Ectodermal cell (in vitro differentiated cells): ENCODE data around the gene GPBAR1.

ENCODE experiments used
- H3K27ac ChIP-seq: 2 replicates; pipeline ENCODE4 v1.7.0; 2013; ENCODE audit warnings: mild to moderate bottlenecking, low read depth, low read length; ENCODE audit not compliant: insufficient read depth, poor library complexity, severe bottlenecking
- H3K27me3 ChIP-seq: 2 replicates; pipeline ENCODE4 v1.7.0; 2013; ENCODE audit warnings: mild to moderate bottlenecking, low read length; ENCODE audit not compliant: insufficient read depth, control insufficient read depth, poor library complexity, severe bottlenecking
- H3K36me3 ChIP-seq: one replicate; pipeline ENCODE4 v1.7.0; 2013; ENCODE audit warnings: low read length; ENCODE audit not compliant: control insufficient read depth, insufficient read depth
- H3K4me1 ChIP-seq: one replicate; pipeline ENCODE4 v1.7.0; 2013; ENCODE audit warnings: low read length; ENCODE audit not compliant: control insufficient read depth, insufficient read depth
- H3K4me3 ChIP-seq: 2 replicates; pipeline ENCODE4 v1.7.0; 2013; ENCODE audit warnings: low read depth, low read length, control low read depth; ENCODE audit not compliant: insufficient read depth
- H3K9me3 ChIP-seq: 2 replicates; pipeline ENCODE4 v1.7.0; 2013; ENCODE audit warnings: mild to moderate bottlenecking, low read length, moderate library complexity; ENCODE audit not compliant: control insufficient read depth
- WGBS, 2 experiments: methylation state at CpG; one replicate each; pipeline ENCODE4 v1.1.7; 2013; ENCODE audit warnings: missing lambda C conversion rate in 2 of 2; 5-methylcytosine and 5-hydroxymethylcytosine counted together

GPBAR1 gene

DNA sequence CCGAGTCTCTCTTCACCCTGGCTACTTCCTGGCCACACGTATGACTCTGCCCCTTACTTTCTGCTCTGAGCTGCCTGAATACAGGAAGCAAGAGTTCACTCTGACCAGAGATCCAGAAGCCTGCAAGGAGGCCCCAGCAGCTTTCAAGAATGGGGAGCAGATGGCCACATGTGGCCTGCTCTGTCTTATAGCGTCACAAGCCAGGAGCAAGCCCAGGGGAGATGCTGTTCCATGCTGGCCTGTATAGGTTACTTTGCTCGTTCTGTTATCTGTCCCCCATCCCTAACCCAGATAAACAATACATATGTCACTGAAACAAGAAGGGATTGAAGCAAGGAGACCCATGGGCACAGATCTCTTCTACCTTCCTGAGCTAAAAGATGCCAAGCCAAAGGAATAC lies 13.8 kb downstream of the GPBAR1 start:
- no peak overlapping the region for H3K4me3 ChIP-seq
- H3K27ac ChIP-seq: no peak overlapping the region
- peaks cover 18% of the 10 kb centered on the region for H3K36me3 ChIP-seq
- H3K9me3 ChIP-seq: no peaks in the 10 kb centered on the region
- no peaks in the 10 kb centered on the region for H3K27me3 ChIP-seq
- no peaks in the 10 kb centered on the region for H3K4me1 ChIP-seq
- 92 to 95% methylated on average over 4 of the region's 4 CpGs for WGBS, 2 experiments

DNA sequence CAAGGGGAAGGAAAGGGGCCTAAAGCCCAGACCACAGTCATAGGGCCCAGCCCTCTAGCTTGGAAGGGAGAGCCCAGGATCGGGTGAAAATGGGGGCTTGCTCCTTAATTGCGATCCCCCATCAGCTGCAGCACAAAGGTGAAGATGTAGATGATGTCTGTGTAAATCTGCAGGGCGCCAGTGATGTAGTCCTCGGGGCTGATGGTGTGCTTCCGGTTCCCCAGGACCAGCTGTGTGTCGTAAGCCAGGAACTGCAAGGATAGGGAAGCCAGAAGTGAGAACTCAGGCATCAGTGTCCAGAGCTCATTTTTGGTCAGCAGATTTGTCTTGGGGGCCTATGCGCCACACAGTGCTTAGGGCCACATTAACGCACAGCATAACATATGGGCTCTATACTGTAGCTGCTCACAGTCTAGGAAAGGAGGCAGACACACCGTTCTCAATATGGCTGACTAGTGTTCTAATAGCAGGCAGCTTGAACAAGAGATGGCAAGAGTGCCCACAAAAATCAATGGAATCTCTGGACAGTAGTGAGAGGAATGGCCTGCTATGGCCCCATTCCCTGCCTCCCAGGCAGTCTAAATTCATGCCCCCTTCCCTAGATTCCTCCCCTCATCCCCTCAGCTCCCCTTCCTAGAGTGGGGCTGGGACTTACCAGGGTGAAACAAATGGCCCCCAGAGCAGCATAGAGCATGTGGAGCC lies 14.7 kb downstream of the GPBAR1 start:
- H3K9me3 ChIP-seq: no peaks in the 10 kb centered on the region
- no peaks in the 10 kb centered on the region for H3K27me3 ChIP-seq
- no peak overlapping the region for H3K27ac ChIP-seq
- no peaks in the 10 kb centered on the region for H3K4me1 ChIP-seq
- no peak overlapping the region for H3K4me3 ChIP-seq
- WGBS, 2 experiments: 91 to 93% methylated on average over 9 of the region's 9 CpGs
- peaks cover 18% of the 10 kb centered on the region for H3K36me3 ChIP-seq

DNA sequence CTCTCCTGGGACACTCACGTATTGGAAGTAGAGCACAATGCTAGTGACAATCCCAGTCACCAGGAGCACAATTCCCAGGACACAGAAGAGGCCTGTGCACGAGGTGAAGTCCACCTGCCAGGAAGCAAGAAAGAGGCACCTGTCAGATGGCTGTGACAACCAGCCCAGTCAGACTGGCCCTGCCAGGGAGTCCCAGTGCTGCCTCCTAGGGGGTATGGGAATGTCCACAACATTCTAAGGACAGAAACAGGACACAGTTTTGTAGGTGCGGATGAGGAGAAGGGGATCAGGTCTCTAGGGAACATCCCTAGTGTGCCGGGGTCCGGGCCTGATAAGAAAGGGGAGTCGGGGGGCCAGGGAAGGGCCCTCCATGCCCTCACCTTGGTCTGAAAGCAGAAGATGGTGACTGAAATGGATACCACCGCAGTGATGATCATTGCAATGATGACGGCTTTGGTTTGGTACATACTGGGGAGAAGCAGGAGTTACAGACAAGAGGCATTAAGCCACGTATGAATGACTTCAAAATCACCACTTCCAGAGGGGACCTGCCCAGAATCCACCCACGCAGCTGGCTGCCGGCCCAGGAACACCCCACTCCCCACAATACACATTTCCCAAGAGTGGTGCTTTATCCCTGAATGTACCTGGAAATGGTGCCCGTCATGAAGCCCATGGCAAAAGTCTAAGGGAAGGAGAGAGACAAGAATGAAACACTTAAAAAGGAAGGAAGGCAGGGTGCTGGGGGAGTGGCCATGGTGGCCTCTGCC lies 16.4 kb downstream of the GPBAR1 start:
- WGBS, 2 experiments: 95 to 96% methylated on average over 12 of the region's 12 CpGs
- Histone ChIP-seq H3K36me3 (peaks cover 18% of the 10 kb centered on the region), H3K9me3 (no peaks in the 10 kb centered on the region), H3K27me3 (no peaks in the 10 kb centered on the region), H3K27ac (no peak overlapping the region), H3K4me1 (no peaks in the 10 kb centered on the region), H3K4me3 (no peak overlapping the region)

DNA sequence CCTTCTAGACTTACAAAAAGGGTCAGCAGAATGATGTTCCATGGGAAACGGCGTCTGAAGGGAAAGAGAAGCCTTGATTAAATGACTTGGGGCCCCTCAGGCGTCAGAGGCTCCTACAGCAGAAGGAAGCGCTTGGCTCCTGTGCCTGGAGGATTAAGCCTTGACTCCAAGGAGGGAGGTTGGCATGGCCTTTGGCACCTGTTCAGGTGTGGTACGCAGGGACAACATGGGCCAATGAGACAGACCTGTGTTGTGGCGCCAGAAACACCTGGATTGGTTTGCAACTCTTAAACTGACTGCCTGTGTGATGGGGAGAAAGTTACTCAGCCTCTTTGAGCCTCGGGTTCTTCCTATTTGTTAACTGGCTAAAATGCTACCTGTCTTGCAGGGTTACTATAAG lies 17.1 kb downstream of the GPBAR1 start:
- WGBS, 2 experiments: 87 to 88% methylated on average over 7 of the region's 7 CpGs
- Histone ChIP-seq H3K27me3 (no peaks in the 10 kb centered on the region), H3K27ac (no peak overlapping the region), H3K9me3 (no peaks in the 10 kb centered on the region), H3K4me1 (no peaks in the 10 kb centered on the region), H3K4me3 (no peak overlapping the region), H3K36me3 (peaks cover 18% of the 10 kb centered on the region)

DNA sequence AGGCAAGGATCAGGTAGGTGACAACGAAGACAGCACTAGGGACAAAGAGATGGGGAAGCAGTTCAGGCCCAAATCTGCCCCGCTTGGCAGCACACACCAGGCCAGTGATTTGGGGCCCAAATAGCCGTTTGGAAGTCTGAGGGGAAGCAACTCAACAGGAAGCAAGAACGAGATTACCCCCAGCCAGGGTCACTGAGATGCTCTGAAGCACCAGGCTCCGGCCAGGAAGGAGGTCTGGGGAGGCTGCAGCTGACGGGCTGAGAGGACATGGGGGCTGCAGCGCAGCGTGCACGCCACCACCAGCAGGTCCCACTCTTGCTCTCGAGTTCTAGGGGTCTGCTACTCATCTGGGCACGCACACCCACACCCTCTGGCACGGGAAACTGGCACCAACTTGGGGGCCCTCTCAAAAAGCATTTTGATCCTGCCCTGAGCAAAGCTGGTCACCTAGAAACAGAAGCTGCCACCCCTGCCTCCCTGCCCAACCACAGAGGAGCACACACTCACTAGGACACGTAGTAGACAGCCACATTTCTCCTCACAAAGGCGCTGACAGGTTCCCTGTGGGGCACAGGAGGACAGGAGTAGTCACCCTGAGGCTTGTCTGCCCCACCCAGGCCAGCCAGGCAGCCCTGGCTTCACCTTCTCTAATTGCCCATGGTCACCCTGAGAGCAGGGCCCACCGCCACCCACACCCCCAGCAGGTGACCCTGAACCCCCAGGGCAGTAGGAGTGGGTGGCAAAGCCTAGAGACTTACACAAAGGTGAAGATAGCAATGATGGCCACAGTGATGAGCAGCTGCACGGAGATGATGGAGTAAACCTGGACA lies 17.9 kb downstream of the GPBAR1 start:
- H3K4me1 ChIP-seq: no peaks in the 10 kb centered on the region
- WGBS, 2 experiments: 92% methylated on average over 16 of the region's 16 CpGs
- H3K27me3 ChIP-seq: no peaks in the 10 kb centered on the region
- H3K27ac ChIP-seq: no peak overlapping the region
- H3K4me3 ChIP-seq: no peak overlapping the region
- H3K36me3 ChIP-seq: peaks cover 18% of the 10 kb centered on the region
- no peaks in the 10 kb centered on the region for H3K9me3 ChIP-seq

DNA sequence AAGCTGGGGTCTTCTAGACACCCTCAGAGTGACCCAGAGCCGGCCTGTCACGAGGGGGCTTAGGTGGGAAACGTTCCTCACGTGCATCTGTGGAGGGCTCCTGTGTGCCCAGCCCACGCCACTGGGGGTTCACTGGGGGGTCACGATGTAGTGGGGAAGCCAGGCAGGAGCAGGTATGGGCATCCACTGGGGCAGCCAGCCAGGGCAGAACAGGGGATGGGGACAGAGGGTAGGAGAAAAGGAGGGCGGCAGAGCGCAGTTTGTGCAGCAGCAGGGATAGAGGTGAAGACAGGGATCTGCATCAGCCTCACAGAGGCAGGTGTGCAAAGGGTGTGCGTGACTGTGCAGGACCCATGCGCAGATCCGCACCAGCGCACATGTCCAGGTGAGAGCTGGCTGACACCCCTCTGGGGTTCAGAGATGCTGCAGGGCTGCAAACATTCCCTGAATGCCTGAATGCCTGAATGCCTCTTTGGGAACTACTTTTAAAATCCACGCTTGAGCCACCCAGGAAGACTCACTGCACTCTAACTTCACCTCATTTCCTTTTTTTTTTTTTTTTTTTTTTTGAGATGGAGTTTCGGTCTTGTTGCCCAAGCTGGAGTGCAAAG lies 19.6 kb downstream of the GPBAR1 start:
- 94 to 95% methylated on average over 14 of the region's 14 CpGs for WGBS, 2 experiments
- H3K36me3 ChIP-seq: peaks cover 2% of the 10 kb centered on the region
- no peaks in the 10 kb centered on the region for H3K27me3 ChIP-seq
- no peak overlapping the region for H3K27ac ChIP-seq
- no peaks in the 10 kb centered on the region for H3K9me3 ChIP-seq
- H3K4me3 ChIP-seq: no peak overlapping the region
- H3K4me1 ChIP-seq: no peaks in the 10 kb centered on the region

DNA sequence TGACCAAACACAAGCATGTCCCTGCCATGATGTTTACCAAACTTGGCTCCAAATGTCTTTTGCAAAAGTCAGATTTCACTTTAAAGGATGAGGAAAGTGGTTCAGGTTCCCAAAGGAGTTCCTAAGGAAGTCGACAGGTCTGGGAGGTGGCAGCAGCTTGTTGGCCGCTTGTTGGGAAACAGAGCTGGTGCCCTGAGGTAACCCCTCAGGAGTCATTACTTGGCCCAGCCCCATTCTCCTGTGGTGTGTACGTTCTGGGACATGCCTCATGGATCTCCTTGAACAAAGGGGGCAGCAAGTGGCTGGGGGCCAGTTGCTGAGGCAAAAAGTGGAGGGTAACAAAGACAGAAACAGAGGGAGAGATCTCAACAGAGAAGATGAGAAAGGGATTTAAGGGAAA lies 20.6 kb downstream of the GPBAR1 start:
- no peaks in the 10 kb centered on the region for H3K27me3 ChIP-seq
- H3K27ac ChIP-seq: no peak overlapping the region
- peaks cover 4% of the 10 kb centered on the region for H3K4me1 ChIP-seq
- H3K9me3 ChIP-seq: no peaks in the 10 kb centered on the region
- 90 to 94% methylated on average over 3 of the region's 3 CpGs for WGBS, 2 experiments
- no peak overlapping the region for H3K4me3 ChIP-seq
- no peaks in the 10 kb centered on the region for H3K36me3 ChIP-seq

DNA sequence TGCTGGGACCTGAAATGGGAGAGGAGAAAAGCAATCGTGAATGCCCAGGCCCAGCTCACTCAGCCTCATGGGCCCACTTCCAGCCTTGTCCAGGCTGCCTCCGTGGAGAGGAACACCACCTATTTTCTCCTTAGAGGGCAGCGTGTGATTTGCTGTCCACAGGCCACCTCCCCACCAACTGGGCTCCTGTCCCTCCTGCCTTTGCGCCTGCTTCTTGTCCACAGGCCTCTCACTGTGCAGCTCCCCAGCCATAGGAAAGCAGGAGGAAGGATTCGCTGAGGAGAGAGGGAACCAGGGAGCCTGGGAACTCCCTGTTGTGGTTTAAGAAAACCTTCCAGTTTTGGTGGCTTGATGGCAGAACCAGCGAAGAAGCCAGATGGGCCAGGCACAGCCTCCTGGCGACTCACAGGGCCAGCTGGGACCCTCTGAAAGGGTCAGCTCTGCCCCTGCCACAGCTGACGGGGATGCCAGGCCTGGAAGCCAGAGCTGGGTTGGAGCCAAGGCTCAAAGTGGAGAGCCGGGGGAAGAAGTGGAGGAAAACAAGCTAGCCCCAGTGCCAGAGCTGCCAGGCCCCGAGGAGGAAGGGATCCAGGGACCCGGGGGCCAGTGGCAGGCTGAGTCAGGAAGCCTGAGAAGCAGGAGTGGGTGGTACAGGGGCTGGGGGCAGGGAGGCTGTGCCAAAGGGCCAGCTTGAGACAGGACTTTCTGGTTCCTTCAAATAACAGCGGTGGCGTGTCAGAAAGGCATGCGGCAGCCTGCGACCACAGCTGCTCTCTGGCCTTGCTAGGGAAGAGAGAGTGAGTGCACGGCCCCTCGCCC lies 21.6 kb downstream of the GPBAR1 start:
- H3K27ac ChIP-seq: peak overlapping the region; percentile 1
- H3K9me3 ChIP-seq: no peaks in the 10 kb centered on the region
- H3K36me3 ChIP-seq: no peaks in the 10 kb centered on the region
- peaks cover 8% of the 10 kb centered on the region for H3K4me1 ChIP-seq
- 91 to 92% methylated on average over 17 of the region's 17 CpGs for WGBS, 2 experiments
- H3K27me3 ChIP-seq: no peaks in the 10 kb centered on the region
- no peak overlapping the region for H3K4me3 ChIP-seq

DNA sequence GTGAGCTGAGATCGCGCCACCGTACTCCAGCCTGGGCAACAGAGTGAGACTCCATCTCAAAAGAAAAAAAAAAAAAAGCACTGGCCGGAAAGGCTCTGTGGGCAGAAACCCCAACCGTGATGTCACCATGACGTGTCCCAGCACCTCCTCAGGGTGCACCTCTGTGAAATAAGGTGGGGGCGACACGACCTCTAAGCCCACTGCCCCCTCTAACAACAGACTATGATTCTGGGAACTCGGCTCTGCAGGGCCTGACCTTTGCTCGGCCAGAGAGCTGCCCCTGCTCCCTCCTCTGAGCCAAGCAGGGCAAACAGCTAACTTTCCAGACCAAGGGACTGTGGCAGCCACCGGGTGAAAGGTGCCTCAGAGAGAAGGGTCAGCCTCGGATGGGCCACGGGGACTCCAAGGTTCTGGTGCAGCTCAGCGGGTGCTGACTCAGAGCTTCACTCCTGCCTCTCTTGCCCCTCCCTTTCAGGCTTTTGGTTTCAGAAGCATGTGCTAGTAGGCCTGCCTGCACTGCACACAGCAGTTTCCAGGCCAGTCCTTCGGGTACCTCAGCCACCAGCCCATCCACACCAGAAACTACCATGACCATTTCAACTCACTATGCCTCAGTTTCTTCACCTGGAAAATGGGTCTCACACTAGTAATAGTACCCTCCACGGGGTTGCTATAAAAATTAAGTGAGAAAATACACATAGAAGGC lies 23.4 kb downstream of the GPBAR1 start:
- peaks cover 8% of the 10 kb centered on the region for H3K4me1 ChIP-seq
- no peaks in the 10 kb centered on the region for H3K36me3 ChIP-seq
- H3K27me3 ChIP-seq: no peaks in the 10 kb centered on the region
- WGBS, 2 experiments: 89 to 93% methylated on average over 16 of the region's 16 CpGs
- H3K27ac ChIP-seq: no peak overlapping the region
- H3K9me3 ChIP-seq: no peaks in the 10 kb centered on the region
- H3K4me3 ChIP-seq: no peak overlapping the region
